Panc1 (cell line): ENCODE results near the gene WHAMM.

Experiments used
- POLR2AphosphoS5 ChIP-seq: IDR thresholded peaks from 2 replicates; pipeline ENCODE4 v1.6.1; 2012; ENCODE audit warnings: mild to moderate bottlenecking, low read depth, low read length, moderate library complexity
- REST ChIP-seq, 2 experiments: IDR thresholded peaks; 2 replicates each; pipeline ENCODE4 v1.6.1; 2011 to 2012; ENCODE audit warnings: low read depth in 2 of 2, control low read depth in 1 of 2, low read length in 1 of 2, mild to moderate bottlenecking in 1 of 2, moderate library complexity in 1 of 2; ENCODE audit not compliant: insufficient read depth in 1 of 2
- SIN3A ChIP-seq: IDR thresholded peaks from 2 replicates; pipeline ENCODE4 v1.6.1; 2012; ENCODE audit warnings: low read depth, mild to moderate bottlenecking, low read length, moderate library complexity, borderline replicate concordance; ENCODE audit not compliant: insufficient read depth
- TF ChIP-seq, protein P1 (sequence below): fragments of 450-650 bp; IDR thresholded peaks from 2 replicates; pipeline ENCODE4 v1.5.1; 2017; ENCODE audit warnings: mild to moderate bottlenecking

- TF ChIP-seq, protein P1, sequence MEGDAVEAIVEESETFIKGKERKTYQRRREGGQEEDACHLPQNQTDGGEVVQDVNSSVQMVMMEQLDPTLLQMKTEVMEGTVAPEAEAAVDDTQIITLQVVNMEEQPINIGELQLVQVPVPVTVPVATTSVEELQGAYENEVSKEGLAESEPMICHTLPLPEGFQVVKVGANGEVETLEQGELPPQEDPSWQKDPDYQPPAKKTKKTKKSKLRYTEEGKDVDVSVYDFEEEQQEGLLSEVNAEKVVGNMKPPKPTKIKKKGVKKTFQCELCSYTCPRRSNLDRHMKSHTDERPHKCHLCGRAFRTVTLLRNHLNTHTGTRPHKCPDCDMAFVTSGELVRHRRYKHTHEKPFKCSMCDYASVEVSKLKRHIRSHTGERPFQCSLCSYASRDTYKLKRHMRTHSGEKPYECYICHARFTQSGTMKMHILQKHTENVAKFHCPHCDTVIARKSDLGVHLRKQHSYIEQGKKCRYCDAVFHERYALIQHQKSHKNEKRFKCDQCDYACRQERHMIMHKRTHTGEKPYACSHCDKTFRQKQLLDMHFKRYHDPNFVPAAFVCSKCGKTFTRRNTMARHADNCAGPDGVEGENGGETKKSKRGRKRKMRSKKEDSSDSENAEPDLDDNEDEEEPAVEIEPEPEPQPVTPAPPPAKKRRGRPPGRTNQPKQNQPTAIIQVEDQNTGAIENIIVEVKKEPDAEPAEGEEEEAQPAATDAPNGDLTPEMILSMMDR: no peak
- TF ChIP-seq SIN3A (no peak), REST (IDR thresholded peaks at IDR 0.05; ENCODE audit: insufficient read depth in 1 of 2, low read depth in 2 of 2, low read length in 1 of 2) (no peak), POLR2AphosphoS5 (no peak)
These were observed 36.3 kb downstream of the WHAMM start for GRCh38 chr15:82845686-82846085.
